NCI-H526 treated with DMSO at 0.1 percent for 48 hours (cell line): ENCODE data around the gene PUM1.

ENCODE experiments used
- DNase-seq: peaks from one replicate; lab custom pipeline; 2025; lab: John Stamatoyannopoulos, UW

PUM1 gene

GRCh38 chr1:30905403-30905802 is 160.1 kb downstream of the PUM1 start:
- no peak for DNase-seq

GRCh38 chr1:30904962-30905335 is 160.6 kb downstream of the PUM1 start:
- DNase-seq, result no peak

- no peak for DNase-seq
These were observed 161.1 kb downstream of the PUM1 start for GRCh38 chr1:30904191-30904961.

DNA sequence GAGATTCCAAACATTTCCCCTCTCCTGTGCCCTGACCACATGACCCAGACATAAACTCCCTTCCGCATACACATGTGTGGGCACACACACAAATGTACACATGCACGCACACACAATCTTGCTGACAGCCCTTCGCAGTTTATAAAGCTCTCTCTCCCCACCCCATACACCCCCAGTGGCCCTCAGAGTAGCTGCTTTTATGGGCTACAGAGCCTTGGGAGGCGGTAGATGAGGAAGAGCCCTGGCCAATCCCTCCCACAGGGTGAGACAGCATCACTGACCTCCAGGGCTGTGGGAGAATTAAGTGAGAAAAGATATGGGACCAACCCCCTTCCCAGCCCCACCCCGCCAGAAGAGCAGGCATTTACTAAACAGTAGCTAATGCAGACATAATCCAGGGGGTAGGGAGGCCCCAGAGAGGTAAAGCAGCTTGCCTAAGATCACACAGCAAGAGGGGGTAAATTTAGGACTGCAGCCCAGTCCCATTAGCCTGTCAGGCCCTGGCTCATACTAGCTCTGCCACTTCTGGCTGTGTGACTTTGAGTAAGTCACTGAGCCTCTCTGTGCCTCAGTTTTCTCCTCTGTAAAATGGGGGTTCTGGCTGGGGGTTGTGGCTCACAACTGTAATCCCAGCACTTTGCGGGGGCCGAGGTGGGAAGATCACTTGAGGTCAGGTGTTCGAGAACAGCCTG is 162.0 kb downstream of the PUM1 start:
- no peak for DNase-seq

DNA sequence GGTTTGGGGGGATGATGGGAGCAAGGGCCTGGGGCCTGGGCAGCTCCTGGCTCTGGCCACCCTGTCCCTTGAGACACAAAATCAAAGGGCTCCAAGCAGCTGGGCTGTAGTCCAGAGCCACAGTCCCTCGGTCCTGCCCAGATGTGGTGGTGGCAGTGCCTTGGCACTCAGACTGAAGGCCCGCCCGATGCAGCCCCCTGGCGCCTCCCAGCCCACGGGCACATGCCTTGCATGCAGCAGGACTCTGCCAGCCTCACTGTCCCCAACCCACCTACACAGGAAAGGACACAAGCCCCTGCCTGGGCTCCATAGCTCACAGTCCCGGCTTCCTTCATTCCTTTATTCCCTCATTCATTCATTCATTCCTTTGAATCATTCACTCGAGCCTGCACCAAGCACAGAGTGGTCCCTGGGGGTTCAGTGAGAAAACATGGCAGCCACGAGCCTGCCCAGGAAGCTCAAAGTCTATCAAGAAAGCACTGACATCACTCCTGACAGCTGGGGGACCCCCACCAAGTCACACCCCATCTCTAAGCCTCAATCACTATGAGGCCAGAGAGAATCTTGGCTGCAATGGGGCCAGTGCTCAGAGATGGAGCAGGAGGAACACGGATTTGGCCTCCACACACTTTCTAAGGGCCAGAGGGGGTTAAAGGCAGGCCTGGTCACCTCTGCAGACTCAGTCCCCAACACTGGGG is 162.8 kb downstream of the PUM1 start:
- DNase-seq, result no peak

DNA sequence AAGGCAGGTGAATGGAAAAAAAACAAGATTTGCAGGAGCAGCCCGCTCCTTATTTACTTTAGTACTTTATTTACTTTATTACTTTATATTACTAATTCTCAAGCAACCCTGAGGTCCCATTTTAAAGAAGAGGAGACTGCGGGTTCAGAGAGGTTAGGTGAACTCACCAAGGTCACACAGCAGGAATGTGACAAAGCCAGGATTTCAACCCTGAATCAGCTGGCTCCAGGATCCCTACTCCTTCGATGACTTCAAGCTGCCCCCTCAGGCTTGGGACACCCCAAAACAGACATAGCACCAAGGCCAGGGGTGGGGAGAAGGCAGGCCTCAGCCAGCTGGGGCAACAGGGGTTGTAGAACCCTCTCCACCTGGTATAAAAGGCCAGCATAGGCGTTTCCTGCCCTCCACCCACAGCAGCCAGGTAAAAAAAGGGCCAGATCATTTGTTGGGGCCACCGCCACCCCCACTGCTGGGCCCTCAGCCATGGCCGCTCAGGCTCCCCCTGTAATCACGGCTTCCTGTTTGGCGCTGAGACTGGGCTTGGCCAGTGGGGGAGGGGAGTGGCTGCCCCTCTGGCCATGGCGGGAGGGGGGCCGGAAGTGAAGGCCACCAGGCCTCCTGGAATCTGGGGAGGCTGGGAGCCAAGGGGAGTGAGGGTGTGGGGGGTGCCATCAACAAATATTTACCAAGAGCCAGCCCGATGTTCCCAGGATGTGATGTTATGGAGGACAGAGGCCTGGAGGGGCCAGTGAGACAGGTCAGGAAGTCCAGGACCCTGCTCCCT is 163.5 kb downstream of the PUM1 start:
- DNase-seq, result no peak

GRCh38 chr1:30900931-30901560 is 164.5 kb downstream of the PUM1 start:
- no peak for DNase-seq

DNA sequence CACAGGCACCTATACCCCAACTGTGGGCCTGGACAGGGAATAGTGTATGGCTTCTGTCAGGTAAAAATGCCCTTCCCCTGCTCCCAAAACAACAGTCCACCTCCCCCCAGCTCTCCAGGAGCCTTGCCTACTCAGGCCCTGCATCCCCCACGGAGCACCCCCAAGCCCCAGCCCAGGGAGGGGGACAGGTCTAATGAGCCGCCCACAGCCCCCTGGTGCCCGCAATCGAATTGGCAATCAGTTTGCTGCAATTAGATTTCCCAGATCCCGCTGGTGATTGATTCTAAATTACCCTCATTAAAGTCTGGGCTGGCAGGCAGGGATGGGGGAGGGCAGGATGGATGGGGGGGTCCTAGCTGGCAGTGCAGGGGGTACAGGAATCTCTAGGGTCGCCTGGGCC is 165.0 kb downstream of the PUM1 start:
- DNase-seq, result no peak

DNA sequence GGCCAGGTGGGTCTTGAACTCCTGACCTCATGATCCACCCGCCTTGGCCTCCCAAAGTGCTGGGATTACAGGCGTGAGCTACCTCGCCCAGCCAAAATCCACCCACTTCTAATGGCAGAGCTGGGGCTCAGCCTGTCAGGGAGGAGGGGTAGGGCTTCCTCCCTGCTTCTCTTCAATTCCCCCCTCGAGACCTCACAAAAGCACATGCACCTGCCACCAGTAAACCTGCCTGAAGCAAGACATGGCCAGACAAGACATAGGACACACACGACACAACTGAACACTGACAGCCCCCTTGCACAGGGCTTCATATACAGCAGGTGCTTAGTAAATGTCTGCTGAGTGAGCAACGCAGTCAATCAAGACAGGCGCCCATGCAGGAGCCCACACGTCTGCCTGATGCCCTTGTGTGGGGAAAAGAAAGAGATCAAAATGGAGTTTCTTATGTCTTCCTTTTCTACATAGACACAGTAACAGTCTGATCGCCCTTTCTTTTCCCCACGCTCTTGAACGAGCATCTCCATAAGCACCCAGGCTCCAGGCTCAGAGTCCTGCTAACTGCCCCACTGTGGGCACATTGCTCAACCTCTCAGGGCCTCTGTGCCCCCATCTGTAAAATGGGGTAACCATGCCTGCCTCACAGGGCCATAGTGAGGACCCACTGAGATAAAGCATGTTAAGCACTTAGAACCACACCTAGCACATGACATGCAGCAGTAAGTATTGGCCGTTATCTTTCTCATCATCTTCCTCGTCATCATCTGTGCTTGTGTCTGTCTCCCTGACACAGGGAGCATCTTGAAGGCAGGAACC is 165.7 kb downstream of the PUM1 start:
- DNase-seq, result no peak

GRCh38 chr1:30898031-30898815 is 167.3 kb downstream of the PUM1 start:
- no peak for DNase-seq

DNA sequence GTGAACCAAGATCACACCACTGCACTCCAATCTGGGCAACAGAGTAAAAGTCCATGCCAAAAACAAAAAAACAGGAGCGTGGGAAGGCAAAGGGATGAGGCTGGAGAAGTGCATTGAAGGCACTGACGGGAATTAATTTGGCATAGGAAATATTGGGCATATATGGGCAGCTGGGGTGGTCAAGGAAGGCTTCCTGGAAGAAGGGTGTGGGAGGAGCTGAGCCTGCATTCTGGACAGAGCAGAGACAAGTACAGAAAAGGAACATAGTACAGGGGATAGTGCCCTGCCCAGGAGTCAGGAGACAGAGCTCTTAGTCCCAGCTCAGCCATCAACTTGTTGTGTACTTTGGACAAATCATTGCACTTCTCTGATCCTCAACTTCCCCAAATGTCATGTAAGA is 168.6 kb downstream of the PUM1 start:
- DNase-seq, result no peak

GRCh38 chr1:30895944-30896660 is 169.4 kb downstream of the PUM1 start:
- DNase-seq, result no peak

- no peak for DNase-seq
These were observed 170.1 kb downstream of the PUM1 start for GRCh38 chr1:30895382-30895943.

DNA sequence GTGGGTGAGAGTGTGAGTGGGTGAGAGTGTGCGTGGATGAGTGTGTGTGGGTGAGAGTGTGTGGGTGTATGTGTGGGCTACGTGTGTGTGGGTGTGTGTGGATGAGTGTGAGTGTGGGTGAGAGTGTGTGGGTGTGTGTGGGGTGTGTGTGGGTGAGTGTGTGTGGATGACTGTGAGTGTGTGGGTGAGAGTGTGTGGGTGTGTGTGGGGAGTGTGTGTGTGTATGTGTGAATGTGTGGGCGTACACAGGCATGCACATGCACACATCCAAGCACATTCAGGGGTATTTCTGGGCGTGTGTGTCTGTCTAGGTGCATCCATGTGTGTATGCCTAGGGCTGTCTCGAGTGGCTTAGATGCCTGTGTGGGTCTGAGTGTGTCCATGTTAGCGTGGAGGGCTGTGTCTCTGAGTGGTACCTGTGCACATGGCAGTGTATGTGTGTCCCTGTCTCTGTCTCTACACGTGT is 171.0 kb downstream of the PUM1 start:
- DNase-seq, result no peak

- DNase-seq, result no peak
These were observed 171.6 kb downstream of the PUM1 start for GRCh38 chr1:30893776-30894507.

GRCh38 chr1:30892671-30893073 is 172.8 kb downstream of the PUM1 start:
- DNase-seq, result no peak

DNA sequence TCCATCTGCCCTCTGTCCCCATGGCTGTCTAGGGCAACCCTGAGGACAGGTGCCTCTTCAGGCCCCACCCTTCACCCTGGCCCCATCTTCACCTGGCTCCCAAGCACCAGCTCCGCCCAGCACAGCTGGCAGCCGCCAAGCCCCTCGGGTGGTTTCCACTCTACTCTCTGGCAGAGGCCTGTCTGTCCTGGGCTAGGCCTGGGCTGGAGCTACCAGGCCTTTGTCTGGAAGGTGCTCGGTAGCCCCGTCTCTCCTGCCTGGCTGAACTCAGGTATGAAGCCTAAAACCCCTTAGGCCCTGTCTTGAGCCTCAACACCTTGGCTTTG is 174.3 kb downstream of the PUM1 start:
- DNase-seq, result no peak

GRCh38 chr1:30890502-30891226 is 174.9 kb downstream of the PUM1 start:
- no peak for DNase-seq
